GM18519 (cell line): ENCODE measurements around the gene PLLP.
"Not testable (repeated sequence)": the region's sequence is repeated elsewhere in the genome, so short reads cannot be mapped to it uniquely, and the experiment has no call there.

Experiments
- ATAC-seq: cut with Tn5 transposase; IDR thresholded peaks from one replicate; pipeline ENCODE4 v1.9.1; 2021; ENCODE audit warnings: mild to moderate bottlenecking, moderate library complexity; ENCODE audit not compliant: unreplicated experiment, low FRiP score

Gene PLLP

GRCh38 chr16:57275946-57276345 is 8.5 kb downstream of the PLLP start:
- ATAC-seq = not testable (repeated sequence)

DNA sequence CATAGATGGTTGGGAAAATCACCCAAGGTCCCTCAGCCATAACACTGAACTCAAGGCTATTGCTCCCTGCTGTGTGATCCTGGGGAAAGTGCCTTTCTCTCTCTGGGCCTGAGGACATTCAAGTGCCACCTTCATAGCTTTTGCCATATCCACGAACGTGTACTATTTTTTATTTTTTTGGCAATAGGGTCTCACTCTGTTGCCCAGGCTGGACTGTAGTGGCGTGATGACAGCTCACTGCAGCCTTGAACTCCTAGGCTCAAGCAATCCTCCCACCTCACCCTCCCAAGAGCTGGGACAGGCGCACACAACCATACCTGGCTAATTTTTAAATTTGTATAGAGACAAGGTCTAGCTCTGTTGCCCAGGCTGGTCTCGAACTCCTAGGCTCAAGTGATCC is 10.6 kb downstream of the PLLP start:
- no peak for ATAC-seq

DNA sequence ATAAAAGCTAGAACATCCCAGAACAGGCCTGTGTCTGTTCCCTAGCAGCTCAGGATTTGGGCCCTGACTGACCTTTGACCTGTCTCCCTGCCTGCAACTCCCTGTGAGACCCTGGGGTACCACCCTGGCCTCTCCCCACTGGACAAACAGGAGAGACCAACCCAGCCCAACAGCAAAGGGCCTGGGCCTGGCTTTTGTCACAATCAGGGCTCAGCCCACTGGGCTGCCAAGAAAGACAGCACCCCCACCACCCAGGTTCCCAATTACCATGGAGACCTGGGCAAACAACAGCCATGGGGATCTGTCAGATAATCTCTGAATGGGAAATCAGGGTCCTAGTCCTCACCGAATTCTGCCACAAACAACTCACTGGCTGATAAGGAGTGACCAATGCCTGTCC is 11.1 kb downstream of the PLLP start:
- no peak for ATAC-seq

- no peak for ATAC-seq
Observed at GRCh38 chr16:57271867-57272495, 12.5 kb downstream of the PLLP start.

DNA sequence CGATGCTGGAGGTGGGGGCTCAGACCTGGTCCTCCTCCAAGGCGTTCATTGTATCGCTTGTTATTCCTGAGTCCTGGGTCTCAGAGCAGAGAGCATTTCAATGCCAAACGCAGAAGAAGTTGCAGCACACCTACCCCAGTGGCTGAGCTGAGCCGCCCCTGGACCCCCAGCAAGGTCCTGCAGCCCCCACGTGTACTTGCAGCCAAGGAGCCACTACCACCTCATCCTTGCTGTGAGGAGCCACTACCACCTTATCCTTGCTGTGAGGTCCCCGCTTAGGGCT is 13.5 kb downstream of the PLLP start:
- no peak for ATAC-seq

DNA sequence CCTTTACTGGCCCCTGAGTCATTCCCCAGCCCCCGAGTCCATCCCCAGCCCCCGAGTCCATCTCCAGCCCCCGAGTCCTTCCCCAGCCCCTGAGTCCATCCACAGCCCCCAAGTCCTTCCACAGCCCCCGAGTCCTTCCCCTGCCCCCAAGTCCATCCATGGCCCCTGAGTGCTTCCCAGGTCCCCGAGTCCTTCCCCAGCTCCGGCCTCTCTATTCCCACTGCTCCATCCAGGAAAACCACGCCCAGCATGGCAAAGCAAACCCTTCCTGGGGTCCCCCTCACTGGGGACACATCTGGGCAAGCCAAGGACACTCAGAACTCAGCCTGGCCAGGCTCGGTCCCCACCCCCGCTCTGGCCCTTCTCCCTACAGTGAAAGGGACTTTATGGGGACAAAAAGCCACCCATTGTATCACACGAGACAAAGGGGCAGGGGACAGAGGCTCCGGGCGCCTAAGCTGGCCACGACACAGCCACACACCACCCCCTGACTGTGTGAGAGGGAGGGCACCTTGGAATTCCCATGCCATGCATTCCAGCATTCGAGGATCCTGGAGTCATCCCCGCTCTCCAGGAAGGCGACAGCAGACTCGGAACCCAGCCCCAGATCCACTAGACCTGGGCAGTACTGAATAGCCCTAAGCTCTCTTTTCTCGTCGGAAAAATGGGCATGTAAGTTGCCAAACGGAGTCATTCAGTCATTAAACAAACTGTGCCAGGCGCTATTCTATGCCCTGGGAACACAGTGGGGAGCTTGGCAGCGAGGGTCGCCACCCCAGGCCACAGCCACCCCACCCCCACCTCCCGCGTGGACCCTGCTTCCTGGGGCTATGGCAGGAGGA is 14.0 kb downstream of the PLLP start:
- no peak for ATAC-seq

DNA sequence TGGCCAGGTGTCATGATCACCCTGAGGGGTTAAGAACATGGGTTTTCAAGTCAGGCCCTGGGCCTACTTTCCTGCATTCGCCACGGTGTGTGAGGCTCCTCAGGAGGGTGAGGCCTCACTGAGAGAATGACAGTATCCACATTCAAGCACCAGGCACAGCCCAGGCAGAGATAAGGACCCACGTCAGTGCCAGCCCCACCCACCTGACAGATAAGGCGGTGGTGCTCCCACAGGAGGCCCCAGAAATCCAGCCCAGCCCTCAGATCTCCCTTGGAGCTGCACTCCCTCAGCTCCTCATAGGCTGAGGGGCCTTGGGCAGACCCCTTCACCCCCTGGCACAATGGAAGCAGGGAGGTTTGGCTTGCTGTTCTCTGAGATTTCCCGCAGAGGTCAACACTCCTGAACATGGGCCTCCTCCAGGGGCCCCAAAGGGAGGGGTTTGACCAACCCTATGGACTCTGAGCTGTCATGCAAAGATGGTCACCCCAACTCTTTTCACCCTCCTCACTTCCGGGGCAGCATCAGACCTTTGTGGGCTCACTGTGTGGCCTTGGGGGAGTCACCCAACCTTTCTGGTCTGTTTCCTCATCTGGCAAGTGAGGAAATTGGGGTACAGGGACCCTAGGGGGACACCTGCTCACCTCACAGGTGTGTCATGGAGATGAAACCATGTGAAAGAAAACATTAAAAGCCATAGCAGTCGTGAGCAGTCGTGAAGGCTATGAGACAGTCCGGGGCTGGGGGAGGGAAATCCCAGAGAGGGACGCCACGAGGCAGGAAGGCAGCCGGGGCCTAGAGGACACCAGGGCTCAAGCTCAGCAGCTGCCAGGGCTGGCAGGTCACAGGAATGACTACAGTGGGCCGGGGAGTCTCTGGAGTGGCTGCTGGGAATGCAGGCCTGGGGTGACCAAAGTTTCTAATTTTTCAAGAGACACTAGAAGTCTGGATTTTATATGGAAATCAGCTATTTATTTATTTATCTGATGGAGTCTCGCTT is 15.4 kb downstream of the PLLP start:
- ATAC-seq = no peak

DNA sequence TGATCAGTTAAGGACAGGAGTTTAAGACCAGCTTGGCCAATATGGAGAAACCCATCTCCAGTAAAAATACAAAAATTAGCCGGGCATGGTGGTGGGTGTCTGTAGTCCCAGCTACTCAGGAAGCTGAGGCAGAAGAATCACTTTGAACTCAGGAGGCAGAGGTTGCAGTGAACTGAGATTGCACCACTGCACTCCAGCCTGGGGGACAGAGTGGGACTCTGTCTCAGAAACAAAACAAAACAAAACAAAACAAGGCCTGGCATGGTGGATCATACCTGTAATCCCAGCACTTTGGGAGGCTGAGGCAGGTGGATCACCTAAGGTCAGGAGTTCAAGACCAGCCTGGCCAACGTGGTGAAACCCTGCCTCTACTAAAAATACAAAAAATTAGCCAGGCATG is 17.1 kb downstream of the PLLP start:
- not testable (repeated sequence) for ATAC-seq

DNA sequence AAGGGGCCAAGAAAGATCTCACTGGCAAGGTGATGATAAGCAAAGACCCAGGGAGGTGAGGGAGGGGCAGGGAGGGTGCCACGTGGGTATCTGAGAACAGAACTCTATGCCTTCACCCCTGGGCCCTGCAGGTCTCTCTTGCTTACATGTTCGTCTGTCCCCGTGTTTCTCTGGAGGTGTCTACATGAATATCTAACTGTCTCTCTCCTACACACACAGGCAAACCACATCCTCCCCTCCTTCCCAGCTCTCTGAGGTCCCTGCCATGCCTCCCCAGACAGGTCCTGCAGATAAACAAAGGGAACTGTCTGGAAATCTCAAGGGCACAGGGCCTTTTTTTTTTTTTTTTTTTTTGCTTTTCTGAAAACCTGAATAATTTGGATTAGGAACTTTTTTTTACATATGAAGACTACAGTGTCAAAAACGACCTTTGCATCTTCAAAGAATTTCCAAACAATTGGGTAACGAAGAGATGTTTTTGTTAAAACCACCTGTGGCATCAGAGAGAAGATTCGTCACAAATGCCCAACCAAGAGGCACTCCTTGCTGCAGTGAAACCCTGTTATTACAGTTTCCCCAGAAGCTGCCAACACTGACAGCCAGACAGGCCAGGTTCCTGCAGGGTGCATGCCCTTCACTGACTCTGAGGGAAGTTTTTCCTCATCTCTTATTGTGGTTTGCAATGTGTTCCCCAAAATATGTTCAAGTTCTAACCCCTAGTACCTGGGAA is 17.8 kb downstream of the PLLP start:
- no peak for ATAC-seq

DNA sequence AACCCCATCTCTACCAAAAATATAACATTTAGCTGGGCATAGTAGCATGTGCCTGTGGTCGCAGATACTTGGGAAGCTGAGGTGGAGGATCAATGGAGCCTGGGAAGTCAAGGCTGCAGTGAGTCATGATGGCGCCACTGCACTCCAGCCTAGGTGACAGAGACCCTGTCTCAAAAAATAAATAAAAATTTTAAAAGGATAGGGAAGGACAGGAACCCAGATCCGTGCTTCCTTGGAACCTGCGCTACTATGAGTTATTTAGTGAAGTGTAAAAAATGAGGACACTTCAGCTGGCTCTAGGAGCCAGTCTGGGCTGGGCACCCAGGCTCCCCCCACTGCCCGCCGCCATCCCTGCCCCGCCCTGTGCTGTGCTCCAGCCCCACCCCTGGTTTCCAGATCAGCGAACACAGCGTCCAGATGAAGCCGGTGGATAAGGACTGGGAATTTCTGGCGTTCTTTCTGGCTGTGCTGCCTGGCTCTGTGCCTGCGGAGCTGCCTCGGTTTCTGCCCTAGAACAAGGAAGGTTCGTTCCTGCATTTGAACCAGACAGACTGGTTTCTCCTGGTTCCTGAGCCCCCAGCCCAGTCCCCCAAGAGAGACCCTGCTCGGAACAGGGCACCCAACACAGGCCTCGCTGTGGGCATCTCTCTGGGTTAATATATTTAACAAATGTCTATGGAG is 18.5 kb downstream of the PLLP start:
- no peak for ATAC-seq

DNA sequence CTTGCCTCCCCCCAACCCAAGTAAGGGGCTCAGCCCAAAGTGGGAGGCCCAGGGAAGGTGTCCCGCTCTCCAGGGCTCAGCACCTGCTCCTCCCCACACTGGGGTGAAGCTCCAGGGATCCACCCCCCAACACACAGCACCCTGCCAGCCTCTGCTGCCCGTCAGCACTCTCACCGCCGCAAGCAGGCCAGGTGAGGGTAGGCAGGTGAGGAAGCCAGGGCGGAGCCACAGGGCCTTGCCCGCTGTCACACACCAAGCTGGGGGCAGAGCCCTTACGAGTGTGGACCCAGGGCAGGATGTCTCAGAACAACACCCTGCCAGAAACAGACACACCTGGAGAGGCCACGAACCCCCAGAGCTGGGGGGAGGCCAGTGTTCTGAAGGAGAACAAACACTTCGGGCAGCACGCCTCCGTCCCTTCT is 19.5 kb downstream of the PLLP start:
- ATAC-seq = no peak

DNA sequence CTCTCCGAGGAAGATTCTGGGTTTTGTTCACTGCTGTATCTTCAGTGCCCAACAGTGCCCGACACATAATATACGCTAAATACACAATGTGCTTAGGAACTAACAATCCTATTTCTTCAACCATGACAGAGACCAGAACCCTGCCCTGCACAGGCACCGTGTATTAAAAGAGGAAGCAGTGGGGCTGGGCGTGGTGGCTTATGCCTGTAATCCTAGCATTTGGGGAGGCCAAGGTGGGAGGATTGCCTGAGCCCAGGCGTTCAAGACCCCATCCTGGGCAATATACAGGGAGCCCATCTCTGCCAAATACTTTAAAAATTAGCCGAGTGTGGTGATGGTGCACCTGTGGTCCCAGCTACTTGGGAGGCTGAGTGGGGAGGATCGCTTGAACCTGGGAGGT is 20.1 kb downstream of the PLLP start:
- no peak for ATAC-seq

GRCh38 chr16:57263541-57264351 is 20.7 kb downstream of the PLLP start:
- ATAC-seq = no peak

DNA sequence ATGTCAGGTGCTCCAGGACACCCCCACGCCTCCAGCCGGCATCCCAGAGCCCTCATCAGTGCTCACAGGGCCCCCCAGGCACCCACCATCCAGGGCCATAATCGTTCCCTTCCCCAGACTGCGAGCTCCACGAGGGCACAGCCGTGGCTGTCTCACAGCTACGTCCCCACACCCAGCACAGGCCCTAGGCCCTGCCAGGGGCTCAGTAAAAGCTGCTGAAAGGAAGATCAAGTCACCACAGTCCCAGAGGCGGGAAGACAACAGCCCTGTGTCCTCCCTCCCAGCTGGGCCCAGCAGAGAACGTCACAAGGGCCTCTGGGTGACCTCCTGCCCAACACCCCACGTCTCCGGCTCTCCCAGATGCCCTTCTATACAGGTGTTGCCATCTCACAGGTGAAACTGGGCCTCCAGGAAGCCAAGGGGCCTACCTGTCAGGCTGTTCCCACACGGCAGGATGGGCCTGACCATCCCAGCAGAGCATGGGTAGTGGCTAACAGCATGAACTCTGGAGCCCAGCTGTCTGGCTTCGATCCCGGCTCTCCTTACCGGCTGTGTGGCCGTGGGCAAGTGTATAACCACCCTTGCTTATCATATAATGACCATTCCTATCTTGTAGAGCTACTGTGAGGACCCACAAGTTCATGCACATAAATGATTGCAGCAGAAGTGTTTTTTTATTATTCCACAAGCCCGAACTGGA is 21.5 kb downstream of the PLLP start:
- no peak for ATAC-seq

DNA sequence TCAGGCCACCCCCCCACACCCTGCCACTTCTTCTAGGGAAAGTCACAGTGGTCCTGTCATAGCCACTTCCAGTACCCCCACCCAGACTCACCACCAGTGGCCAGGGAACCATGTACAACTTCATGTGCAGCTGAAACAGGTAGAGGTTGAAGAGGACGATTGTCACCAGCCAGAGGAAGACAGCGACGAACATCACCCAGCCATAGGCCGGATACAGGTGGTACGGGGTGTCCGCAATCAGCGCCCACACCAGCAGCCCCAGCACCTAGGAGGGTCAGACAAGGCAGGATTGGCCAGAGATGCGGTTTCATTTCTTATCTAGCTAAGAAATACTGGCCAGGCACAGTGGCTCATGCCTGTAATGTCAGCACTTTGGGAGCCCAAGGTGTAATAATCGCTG is 22.7 kb downstream of the PLLP start:
- ATAC-seq = no peak

GRCh38 chr16:57260294-57260929 is 24.1 kb downstream of the PLLP start:
- ATAC-seq = no peak

DNA sequence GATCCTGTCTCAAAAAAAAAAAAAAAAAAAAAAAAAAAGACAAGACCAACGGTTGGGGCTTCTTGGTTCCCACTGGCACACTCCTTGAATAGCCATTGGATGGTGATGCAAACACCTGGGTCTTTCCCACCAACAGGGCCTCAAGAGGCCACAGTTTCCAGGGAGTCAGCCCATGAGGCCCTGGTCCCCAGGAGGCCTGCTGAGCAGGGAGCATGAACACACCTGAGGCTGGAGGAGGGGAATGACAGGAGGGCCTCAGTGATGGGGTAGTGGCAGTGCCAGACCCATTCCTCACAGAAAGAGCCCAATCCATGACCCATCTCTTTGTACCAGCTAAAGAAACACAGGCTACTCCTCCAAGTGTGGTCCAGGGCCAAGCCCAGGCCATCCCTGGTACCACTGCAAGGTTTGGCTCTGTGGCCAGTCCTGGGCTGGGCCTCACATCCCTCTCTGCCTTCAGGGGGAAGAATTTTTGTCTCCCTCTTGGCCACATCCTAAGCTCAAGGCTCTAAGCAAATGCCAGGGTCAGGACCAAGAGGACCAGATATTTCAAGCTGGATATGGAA is 25.5 kb downstream of the PLLP start:
- no peak for ATAC-seq
